ENCODE measurements around the gene BCL2. TPM values are rescaled to one million over a fixed set of nuclear protein-coding genes. Genes with fewer than 3 reads are reported as not detected.

BCL2 gene
- total and polyA plus RNA-seq, 9 donors = 13.7 to 43.9 (median 35.7) TPM

- TF ChIP-seq CTCF (IDR thresholded peaks at IDR 0.05) (no peak), EP300 (IDR thresholded peaks at IDR 0.05) (no peak), POLR2A (IDR thresholded peaks at IDR 0.05) (no peak)
- no peak for DNase-seq
- Histone ChIP-seq H3K27ac (no peak overlapping the region), H3K27me3 (no peaks in the 10 kb centered on the region), H3K36me3 (no peaks in the 10 kb centered on the region), H3K9me3 (no peaks in the 10 kb centered on the region), H3K4me1 (ENCODE audit: insufficient read depth) (peaks cover 2% of the 10 kb centered on the region), H3K4me3 (no peak overlapping the region)
- intact Hi-C loops (cut with DNase I) = no loop called here
- 95 to 98% (median 97%) methylated on average over 7 of the region's 7 CpGs for WGBS, 3 donors
Measured at GRCh38 chr18:63107931-63108330, 211.6 kb downstream of the BCL2 start.

GRCh38 chr18:63107171-63107845 is 212.3 kb downstream of the BCL2 start:
- intact Hi-C loops (cut with DNase I) = no loop called here
- 58 to 60% (median 58%) methylated on average over 6 of the region's 6 CpGs for WGBS, 3 donors

GRCh38 chr18:63106727-63107126 is 212.8 kb downstream of the BCL2 start:
- no peaks in the 10 kb centered on the region for H3K9me3 ChIP-seq
- H3K27me3 ChIP-seq = no peaks in the 10 kb centered on the region
- WGBS, 3 donors = 90 to 92% (median 91%) methylated on average over 3 of the region's 3 CpGs
- H3K36me3 ChIP-seq = no peaks in the 10 kb centered on the region
- no peak for DNase-seq
- H3K27ac ChIP-seq = no peak overlapping the region
- intact Hi-C loops (cut with DNase I) = no loop called here
- no peak overlapping the region for H3K4me3 ChIP-seq
- no peak for TF ChIP-seq EP300 (IDR thresholded peaks at IDR 0.05)
- TF ChIP-seq CTCF (IDR thresholded peaks at IDR 0.05) = no peak
- no peak for TF ChIP-seq POLR2A (IDR thresholded peaks at IDR 0.05)
- peaks cover under 1% of the 10 kb centered on the region for H3K4me1 ChIP-seq (ENCODE audit: insufficient read depth)

More at GRCh38 chr18:63107171-63107845, 212.3 kb downstream of the BCL2 start:
- H3K27me3 ChIP-seq = no peaks in the 10 kb centered on the region
- H3K36me3 ChIP-seq = no peaks in the 10 kb centered on the region
- DNase-seq = no peak
- H3K27ac ChIP-seq = no peak overlapping the region
- peaks cover 2% of the 10 kb centered on the region for H3K4me1 ChIP-seq (ENCODE audit: insufficient read depth)
- H3K4me3 ChIP-seq = no peak overlapping the region
- TF ChIP-seq CTCF (IDR thresholded peaks at IDR 0.05) = no peak
- no peak for TF ChIP-seq EP300 (IDR thresholded peaks at IDR 0.05)
- no peak for TF ChIP-seq POLR2A (IDR thresholded peaks at IDR 0.05)
- H3K9me3 ChIP-seq = no peaks in the 10 kb centered on the region

GRCh38 chr18:63105636-63106316 is 213.8 kb downstream of the BCL2 start:
- Histone ChIP-seq H3K27me3 (no peaks in the 10 kb centered on the region), H3K4me1 (ENCODE audit: insufficient read depth) (no peaks in the 10 kb centered on the region), H3K27ac (no peak overlapping the region), H3K9me3 (no peaks in the 10 kb centered on the region), H3K36me3 (no peaks in the 10 kb centered on the region), H3K4me3 (no peak overlapping the region)
- no peak for DNase-seq
- no peak for TF ChIP-seq EP300 (IDR thresholded peaks at IDR 0.05)
- TF ChIP-seq CTCF (IDR thresholded peaks at IDR 0.05) = no peak
- no peak for TF ChIP-seq POLR2A (IDR thresholded peaks at IDR 0.05)
- intact Hi-C loops (cut with DNase I) = no loop called here
- 95 to 98% (median 97%) methylated on average over 14 of the region's 14 CpGs for WGBS, 3 donors

All from ovary (tissue), 9 donors.